Transverse colon (tissue), 4 donors: Measurements from ENCODE around the gene ZMYM4.

ENCODE experiments used
- EP300 ChIP-seq: sonication (generic); formaldehyde crosslinking; IDR thresholded peaks from one replicate; pipeline ENCODE4 v1.6.1; 2017; ENCODE audit warnings: antibody characterized with exemption, low read depth
- POLR2A ChIP-seq: fragments of 450-650 bp; IDR thresholded peaks from one replicate; pipeline ENCODE4 v1.6.1; 2016; ENCODE audit warnings: antibody characterized with exemption, mild to moderate bottlenecking, moderate library complexity
- POLR2AphosphoS5 ChIP-seq, 3 donors: sonication (generic); formaldehyde crosslinking; IDR thresholded peaks; one replicate each; pipeline ENCODE4 v1.6.1; 2016; ENCODE audit warnings: antibody characterized with exemption in 3 of 3
- TF ChIP-seq, protein P1 (sequence below), 5 experiments: fragments of 200-600 bp in 3 of 5; fragments of 450-650 bp in 2 of 5; sonication (generic) in 3 of 5; IDR thresholded peaks; 1 replicate in 2 of 5; 2 replicates in 3 of 5; pipeline ENCODE4 v1.5.1; 2016 to 2017; ENCODE audit warnings: antibody characterized with exemption in 5 of 5, inconsistent platforms in 3 of 5, mild to moderate bottlenecking in 2 of 5, moderate library complexity in 1 of 5

DNA sequence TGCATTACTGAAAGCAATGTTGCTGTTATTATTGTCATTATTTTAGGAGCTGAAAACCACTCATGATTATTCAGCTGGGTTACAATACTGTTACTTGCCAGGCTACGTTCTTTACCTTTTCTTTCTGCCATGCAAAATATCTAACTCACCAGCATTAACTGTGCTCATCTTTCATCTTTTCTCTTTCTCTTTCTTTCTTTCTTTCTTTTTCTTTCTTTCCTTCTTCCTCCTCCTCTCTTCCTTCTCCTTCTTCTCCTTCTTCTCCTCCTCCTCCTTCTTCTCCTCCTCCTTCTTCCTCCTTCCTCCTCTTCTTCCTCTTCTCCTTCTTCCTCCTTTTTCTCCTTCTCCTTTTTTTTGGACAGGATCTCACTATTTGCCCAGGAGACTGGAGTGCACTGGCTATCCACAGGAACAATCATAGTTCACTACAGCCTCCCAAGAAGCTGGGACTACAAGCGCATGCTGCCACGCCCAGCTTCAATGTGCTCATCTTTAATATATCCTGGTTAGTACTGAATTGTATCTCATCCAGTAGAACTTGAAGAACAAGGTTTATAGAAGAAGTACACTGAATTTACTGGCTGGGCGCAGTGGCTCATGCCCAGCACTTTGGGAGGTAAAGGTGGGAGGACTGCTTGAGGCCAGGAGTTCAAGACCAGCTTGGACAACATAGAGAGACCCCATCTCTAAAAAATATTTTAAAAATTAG lies 6.9 kb upstream of the ZMYM4 start:
- TF ChIP-seq, protein P1, sequence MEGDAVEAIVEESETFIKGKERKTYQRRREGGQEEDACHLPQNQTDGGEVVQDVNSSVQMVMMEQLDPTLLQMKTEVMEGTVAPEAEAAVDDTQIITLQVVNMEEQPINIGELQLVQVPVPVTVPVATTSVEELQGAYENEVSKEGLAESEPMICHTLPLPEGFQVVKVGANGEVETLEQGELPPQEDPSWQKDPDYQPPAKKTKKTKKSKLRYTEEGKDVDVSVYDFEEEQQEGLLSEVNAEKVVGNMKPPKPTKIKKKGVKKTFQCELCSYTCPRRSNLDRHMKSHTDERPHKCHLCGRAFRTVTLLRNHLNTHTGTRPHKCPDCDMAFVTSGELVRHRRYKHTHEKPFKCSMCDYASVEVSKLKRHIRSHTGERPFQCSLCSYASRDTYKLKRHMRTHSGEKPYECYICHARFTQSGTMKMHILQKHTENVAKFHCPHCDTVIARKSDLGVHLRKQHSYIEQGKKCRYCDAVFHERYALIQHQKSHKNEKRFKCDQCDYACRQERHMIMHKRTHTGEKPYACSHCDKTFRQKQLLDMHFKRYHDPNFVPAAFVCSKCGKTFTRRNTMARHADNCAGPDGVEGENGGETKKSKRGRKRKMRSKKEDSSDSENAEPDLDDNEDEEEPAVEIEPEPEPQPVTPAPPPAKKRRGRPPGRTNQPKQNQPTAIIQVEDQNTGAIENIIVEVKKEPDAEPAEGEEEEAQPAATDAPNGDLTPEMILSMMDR (IDR thresholded peaks at IDR 0.05): no peak
- no peak for TF ChIP-seq POLR2A
- no peak for TF ChIP-seq POLR2AphosphoS5 (IDR thresholded peaks at IDR 0.05)
- TF ChIP-seq EP300: no peak
